ENCODE measurements around the gene OSBPL5.

OSBPL5 gene

DNA sequence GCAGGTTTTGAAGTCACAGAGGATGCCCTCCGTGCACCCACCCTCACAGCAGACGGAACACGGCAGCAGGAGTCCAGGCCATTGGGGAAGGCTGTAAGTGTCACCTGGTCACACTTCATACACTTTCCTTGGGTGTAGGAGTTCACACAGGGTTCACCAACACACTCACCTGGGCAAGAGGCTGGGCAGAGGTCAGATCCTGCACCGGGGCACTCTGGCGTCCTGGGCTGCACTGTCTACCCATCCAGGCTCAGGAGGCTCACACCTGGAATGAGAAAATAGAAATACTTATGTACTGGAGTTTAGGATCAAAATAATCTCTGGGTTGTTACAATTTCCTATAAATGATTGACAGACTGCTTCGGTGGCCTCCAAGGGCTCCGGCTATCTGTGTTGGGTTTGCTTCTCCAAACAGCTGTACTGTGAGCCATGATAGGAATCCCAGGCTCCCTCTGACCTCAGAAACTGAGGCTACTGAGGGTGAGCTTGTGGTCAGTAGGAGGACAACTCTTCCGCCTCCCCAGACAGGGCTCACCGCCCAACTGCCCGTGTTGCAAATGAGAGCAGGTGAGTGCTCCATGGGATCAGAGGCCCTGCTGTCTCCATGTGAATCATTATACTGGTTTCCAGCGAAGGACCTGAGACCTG, 87.8 kb downstream of the OSBPL5 start:
- TF ChIP-seq FOXM1 (IDR thresholded peaks at IDR 0.05; ENCODE audit: borderline replicate concordance, low read depth), result no peak
- TF ChIP-seq, protein P1, sequence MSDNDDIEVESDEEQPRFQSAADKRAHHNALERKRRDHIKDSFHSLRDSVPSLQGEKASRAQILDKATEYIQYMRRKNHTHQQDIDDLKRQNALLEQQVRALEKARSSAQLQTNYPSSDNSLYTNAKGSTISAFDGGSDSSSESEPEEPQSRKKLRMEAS (IDR thresholded peaks at IDR 0.05), result no peak

DNA sequence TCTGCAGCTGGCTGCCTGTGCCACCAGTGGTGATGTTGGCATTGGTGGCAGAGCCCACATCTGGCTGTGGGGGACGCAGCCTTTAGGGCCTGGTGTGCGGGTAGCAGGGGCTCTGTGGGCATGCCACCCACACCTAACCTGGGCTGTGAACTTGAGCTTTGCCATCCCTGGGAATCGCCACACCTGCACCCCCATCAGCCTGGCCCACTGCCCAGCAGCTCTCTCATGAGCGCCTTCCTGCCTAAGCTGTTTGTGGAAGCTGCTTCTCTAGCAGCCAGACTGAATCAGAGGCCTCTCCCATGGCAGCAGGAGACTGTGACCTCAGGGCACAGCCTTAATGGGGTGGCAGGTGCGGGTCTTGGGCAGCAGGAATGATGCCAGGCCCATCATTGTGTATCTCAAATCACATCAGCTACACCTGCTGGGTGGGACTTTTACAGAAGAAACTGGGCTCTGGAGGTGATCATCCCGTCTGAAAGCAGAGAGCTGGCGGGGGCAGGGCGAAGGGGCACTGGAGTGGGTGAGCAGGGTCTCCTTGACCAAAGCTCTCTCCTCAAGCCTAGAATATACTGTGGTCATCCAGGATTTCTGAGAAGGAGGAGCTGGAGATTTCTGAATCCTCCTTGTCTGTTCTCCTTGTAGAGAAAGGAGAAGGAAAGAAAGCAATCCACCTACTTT, 90.1 kb downstream of the OSBPL5 start:
- 0 out of 2 replicates have a peak, but pooled peaks have one; percentile 29 for TF ChIP-seq ZBTB7A (IDR thresholded peaks at IDR 0.05; ENCODE audit: low read depth)
- no peak for TF ChIP-seq CREB1 (IDR thresholded peaks at IDR 0.05; ENCODE audit: low read depth)
- TF ChIP-seq, protein P2, sequence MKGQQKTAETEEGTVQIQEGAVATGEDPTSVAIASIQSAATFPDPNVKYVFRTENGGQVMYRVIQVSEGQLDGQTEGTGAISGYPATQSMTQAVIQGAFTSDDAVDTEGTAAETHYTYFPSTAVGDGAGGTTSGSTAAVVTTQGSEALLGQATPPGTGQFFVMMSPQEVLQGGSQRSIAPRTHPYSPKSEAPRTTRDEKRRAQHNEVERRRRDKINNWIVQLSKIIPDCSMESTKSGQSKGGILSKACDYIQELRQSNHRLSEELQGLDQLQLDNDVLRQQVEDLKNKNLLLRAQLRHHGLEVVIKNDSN (IDR thresholded peaks at IDR 0.05), result no peak
- no peak for TF ChIP-seq CEBPB (IDR thresholded peaks at IDR 0.05)
- no peak for TF ChIP-seq RAD21 (IDR thresholded peaks at IDR 0.05; ENCODE audit: low read depth)
- no peak for TF ChIP-seq EGR1 (IDR thresholded peaks at IDR 0.05)
- TF ChIP-seq, protein P3, sequence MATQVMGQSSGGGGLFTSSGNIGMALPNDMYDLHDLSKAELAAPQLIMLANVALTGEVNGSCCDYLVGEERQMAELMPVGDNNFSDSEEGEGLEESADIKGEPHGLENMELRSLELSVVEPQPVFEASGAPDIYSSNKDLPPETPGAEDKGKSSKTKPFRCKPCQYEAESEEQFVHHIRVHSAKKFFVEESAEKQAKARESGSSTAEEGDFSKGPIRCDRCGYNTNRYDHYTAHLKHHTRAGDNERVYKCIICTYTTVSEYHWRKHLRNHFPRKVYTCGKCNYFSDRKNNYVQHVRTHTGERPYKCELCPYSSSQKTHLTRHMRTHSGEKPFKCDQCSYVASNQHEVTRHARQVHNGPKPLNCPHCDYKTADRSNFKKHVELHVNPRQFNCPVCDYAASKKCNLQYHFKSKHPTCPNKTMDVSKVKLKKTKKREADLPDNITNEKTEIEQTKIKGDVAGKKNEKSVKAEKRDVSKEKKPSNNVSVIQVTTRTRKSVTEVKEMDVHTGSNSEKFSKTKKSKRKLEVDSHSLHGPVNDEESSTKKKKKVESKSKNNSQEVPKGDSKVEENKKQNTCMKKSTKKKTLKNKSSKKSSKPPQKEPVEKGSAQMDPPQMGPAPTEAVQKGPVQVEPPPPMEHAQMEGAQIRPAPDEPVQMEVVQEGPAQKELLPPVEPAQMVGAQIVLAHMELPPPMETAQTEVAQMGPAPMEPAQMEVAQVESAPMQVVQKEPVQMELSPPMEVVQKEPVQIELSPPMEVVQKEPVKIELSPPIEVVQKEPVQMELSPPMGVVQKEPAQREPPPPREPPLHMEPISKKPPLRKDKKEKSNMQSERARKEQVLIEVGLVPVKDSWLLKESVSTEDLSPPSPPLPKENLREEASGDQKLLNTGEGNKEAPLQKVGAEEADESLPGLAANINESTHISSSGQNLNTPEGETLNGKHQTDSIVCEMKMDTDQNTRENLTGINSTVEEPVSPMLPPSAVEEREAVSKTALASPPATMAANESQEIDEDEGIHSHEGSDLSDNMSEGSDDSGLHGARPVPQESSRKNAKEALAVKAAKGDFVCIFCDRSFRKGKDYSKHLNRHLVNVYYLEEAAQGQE (IDR thresholded peaks at IDR 0.05; ENCODE audit: low read depth), result no peak
- TF ChIP-seq, protein P1 (IDR thresholded peaks at IDR 0.05), result no peak
- TF ChIP-seq FOXM1 (IDR thresholded peaks at IDR 0.05; ENCODE audit: borderline replicate concordance, low read depth), result peak; percentile 65
- no peak for TF ChIP-seq YY1 (IDR thresholded peaks at IDR 0.05; ENCODE audit: low read depth)
- no peak; the same call in 1 of the 2 replicates for TF ChIP-seq TEAD4 (IDR thresholded peaks at IDR 0.05)
- no peak for TF ChIP-seq TAF1 (IDR thresholded peaks at IDR 0.05; ENCODE audit: low read depth)
- peak; percentile 81 for TF ChIP-seq EP300 (IDR thresholded peaks at IDR 0.05; ENCODE audit: borderline replicate concordance)
- peak; percentile 83 for TF ChIP-seq TCF12 (IDR thresholded peaks at IDR 0.05; ENCODE audit: low read depth)
- peak; percentile 73 for TF ChIP-seq NFIC (IDR thresholded peaks at IDR 0.05)

DNA sequence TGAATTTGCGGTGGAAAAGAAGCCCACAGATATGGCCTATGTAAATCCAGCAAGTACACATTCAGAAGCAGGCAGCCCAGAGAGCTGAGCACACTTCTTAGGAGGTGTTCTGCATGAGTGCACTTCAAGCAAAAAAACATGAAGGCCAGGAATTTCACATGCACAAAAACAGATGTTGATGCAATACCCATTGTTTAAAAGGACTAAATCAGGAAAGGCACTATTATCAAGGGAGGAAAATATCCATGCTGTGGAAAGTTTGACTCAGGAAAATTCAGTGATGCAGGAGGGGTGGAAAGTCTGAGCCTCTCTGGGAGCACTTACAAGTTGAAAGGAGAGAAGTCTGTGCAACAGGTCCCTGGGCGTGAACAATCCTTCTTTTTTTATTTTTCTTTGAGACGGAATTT, 92.1 kb downstream of the OSBPL5 start:
- TF ChIP-seq EGR1 (IDR thresholded peaks at IDR 0.05), result no peak
- TF ChIP-seq RAD21 (IDR thresholded peaks at IDR 0.05; ENCODE audit: low read depth), result peak; percentile 29
- peak; percentile 99 for TF ChIP-seq EP300 (IDR thresholded peaks at IDR 0.05; ENCODE audit: borderline replicate concordance)
- peak; percentile 86 for TF ChIP-seq NFIC (IDR thresholded peaks at IDR 0.05)
- TF ChIP-seq CEBPB (IDR thresholded peaks at IDR 0.05), result peak; percentile 97
- peak; percentile 98 for TF ChIP-seq TCF12 (IDR thresholded peaks at IDR 0.05; ENCODE audit: low read depth)
- TF ChIP-seq YY1 (IDR thresholded peaks at IDR 0.05; ENCODE audit: low read depth), result peak; percentile 45; the same call in 1 of the 2 replicates
- TF ChIP-seq CREB1 (IDR thresholded peaks at IDR 0.05; ENCODE audit: low read depth), result 0 out of 2 replicates have a peak, but pooled peaks have one; percentile 21
- peak; percentile 94 for TF ChIP-seq TEAD4 (IDR thresholded peaks at IDR 0.05)
- no peak for TF ChIP-seq ZBTB7A (IDR thresholded peaks at IDR 0.05; ENCODE audit: low read depth)
- peak; percentile 97 for TF ChIP-seq FOXM1 (IDR thresholded peaks at IDR 0.05; ENCODE audit: borderline replicate concordance, low read depth)
- TF ChIP-seq, protein P2 (IDR thresholded peaks at IDR 0.05), result no peak
- TF ChIP-seq, protein P1 (IDR thresholded peaks at IDR 0.05), result peak; percentile 72

DNA sequence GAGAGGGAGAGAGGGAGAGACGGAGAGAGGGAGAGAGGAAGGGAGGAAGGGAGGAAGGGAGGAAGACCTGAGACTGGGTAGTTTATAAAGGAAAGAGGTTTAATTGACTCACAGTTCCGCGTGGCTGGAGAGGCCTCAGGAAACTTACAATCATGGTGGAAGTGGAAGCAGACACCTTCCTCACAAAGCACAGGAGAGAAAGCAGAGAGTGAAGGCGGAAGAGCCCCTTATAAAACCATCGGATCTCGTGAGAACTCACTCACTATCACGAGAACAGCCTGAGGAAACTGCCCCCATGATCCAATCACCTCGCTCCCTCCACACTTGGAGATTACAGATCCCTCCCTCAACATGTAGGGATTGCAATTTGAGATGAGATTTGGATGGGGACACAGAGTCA, 95.7 kb downstream of the OSBPL5 start:
- TF ChIP-seq YY1 (IDR thresholded peaks at IDR 0.05; ENCODE audit: low read depth), result no peak
- TF ChIP-seq CREB1 (IDR thresholded peaks at IDR 0.05; ENCODE audit: low read depth), result no peak
- TF ChIP-seq FOXM1 (IDR thresholded peaks at IDR 0.05; ENCODE audit: borderline replicate concordance, low read depth), result no peak
- no peak for TF ChIP-seq RAD21 (IDR thresholded peaks at IDR 0.05; ENCODE audit: low read depth)
- TF ChIP-seq TCF12 (IDR thresholded peaks at IDR 0.05; ENCODE audit: low read depth), result no peak
- TF ChIP-seq TAF1 (IDR thresholded peaks at IDR 0.05; ENCODE audit: low read depth), result no peak
- no peak for TF ChIP-seq ZBTB7A (IDR thresholded peaks at IDR 0.05; ENCODE audit: low read depth)
- TF ChIP-seq, protein P3 (IDR thresholded peaks at IDR 0.05; ENCODE audit: low read depth), result no peak
- TF ChIP-seq, protein P2 (IDR thresholded peaks at IDR 0.05), result no peak
- TF ChIP-seq CEBPB (IDR thresholded peaks at IDR 0.05), result no peak

DNA sequence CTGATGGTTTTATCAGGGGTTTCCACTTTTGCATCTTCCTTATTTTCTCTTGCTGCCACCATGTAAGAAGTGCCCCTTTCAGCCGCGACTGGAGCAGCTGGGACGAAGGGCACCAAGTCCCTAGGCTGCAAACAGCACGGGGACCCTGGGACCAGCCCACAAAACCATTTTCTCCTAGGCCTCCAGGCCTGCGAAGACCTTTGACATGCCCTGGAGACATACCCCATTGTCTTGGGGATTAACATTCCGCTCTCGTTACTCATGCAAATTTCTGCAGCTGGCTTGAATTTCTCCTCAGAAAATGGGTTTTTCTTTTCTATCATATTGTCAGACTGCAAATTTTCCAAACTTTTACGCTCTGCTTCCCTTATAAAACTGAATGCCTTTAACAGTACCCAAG, 101.2 kb downstream of the OSBPL5 start:
- TF ChIP-seq ZBTB7A (IDR thresholded peaks at IDR 0.05; ENCODE audit: low read depth) (0 out of 2 replicates have a peak, but pooled peaks have one; percentile 62), RAD21 (IDR thresholded peaks at IDR 0.05; ENCODE audit: low read depth) (peak; percentile 9; the same call in 1 of the 2 replicates), TEAD4 (IDR thresholded peaks at IDR 0.05) (peak; percentile 98), TCF12 (IDR thresholded peaks at IDR 0.05; ENCODE audit: low read depth) (peak; percentile 90), NFIC (IDR thresholded peaks at IDR 0.05) (peak; percentile 60), CEBPB (IDR thresholded peaks at IDR 0.05) (peak; percentile 21; the same call in 1 of the 2 replicates), YY1 (IDR thresholded peaks at IDR 0.05; ENCODE audit: low read depth) (peak; percentile 56; the same call in 1 of the 2 replicates), EP300 (IDR thresholded peaks at IDR 0.05; ENCODE audit: borderline replicate concordance) (peak; percentile 89), FOXM1 (IDR thresholded peaks at IDR 0.05; ENCODE audit: borderline replicate concordance, low read depth) (peak; percentile 47; the same call in 1 of the 2 replicates)
- TF ChIP-seq, protein P1 (IDR thresholded peaks at IDR 0.05), result peak; percentile 77

Measured in Ishikawa (cell line).